ENCODE results near the gene BOLA3. TPM values are rescaled to one million over a fixed set of nuclear protein-coding genes. Genes with fewer than 3 reads are reported as not detected.
"Not testable (repeated sequence)": the region's sequence is repeated elsewhere in the genome, so short reads cannot be mapped to it uniquely, and the experiment has no call there.

BOLA3 gene
- total and polyA plus RNA-seq, 5 experiments from 2014 or later = 13.3 to 78.5 (median 59.9) TPM

DNA sequence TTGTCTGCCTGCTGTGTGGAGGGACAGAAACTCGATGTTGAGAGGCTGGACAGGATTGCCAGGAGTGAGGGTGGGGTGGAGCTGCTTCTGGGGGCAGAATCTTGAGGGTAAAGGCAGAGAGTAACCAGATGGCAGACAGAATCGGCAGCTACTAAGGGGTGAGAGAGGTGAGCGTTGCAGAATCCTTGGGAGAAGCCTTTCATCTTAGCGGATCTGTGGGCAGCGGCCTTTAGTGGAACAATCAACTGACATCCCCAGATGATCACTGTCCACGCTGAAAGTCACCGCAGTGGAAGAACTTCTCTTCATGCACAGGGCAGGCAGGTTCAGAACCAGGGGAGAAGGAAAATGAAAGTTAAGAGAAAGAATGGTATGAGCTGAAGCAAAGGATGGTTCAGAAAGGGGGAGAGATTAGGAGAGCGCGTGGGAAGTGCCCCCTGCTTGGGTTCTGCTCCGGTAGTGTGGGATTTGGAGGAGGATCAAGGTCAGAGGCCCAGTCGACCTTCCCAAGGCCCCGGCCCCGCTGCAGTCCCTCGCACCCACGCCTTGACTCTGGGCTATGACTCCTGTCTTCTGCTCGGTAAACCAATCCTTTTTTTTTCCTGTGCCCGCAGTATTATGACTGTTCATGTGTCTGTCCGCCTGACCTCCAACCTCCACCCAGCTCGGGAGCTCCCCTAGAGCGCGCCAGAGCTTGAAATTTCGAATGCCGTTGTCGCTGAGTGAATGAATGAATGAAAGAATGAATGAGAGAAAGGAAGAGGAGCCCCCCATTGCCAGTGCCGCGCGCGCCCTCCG lies 584 bp downstream of the BOLA3 start:
- Mint-ChIP-seq H3K36me3 (peaks cover 0 to 29% (median 7%) of the 10 kb centered on the region in 3 donors), H3K27me3 (no peaks in the 10 kb centered on the region), H3K9me3 (no peaks in the 10 kb centered on the region), H3K4me1 (peaks cover 2 to 6% (median 4%) of the 10 kb centered on the region in 4 donors), H3K4me3 (no peak overlapping the region), H3K27ac (no peak overlapping the region)
- ATAC-seq = peak in 1 of 2 donors; percentile 55
- POLR2A ChIA-PET = interaction anchor here (1.0 to 6.7 kb wide), 7 partner anchors 24 to 323 kb away, joined by 3 to 43 read pairs (median 4); partner anchors contain the start of gene MOB1A
- DNase-seq = peak in 1 of 10 donors; percentile 64

DNA sequence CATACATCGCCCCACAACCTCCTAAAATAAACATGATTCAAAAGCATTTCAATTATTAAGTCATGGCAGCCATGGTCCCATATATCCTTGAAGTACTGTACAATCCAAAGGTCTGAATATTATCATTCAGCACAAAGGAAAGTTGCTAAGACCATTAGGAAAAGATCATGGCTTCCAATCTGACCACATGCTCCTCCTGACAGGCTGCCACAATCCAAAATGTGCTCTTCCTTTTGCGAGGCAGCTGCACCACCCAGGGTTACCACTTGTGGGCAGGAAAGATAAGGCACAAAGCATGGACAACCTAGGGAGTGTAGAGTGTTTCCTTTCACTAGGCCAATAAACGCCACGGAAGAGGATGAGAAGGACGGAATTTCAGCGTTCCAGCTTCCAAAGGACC lies 5.4 kb downstream of the BOLA3 start:
- Mint-ChIP-seq H3K27me3 (no peaks in the 10 kb centered on the region), H3K9me3 (no peaks in the 10 kb centered on the region), H3K4me1 (peaks cover 2 to 9% (median 7%) of the 10 kb centered on the region in 4 donors), H3K4me3 (no peak overlapping the region), H3K27ac (peak overlapping the region in 3 of 10 donors; percentile 3 to 44 (median 41)), H3K36me3 (peaks cover 0 to 34% (median 13%) of the 10 kb centered on the region in 3 donors)
- no peak for ATAC-seq
- POLR2A ChIA-PET = no interaction called here
- no peak for DNase-seq

DNA sequence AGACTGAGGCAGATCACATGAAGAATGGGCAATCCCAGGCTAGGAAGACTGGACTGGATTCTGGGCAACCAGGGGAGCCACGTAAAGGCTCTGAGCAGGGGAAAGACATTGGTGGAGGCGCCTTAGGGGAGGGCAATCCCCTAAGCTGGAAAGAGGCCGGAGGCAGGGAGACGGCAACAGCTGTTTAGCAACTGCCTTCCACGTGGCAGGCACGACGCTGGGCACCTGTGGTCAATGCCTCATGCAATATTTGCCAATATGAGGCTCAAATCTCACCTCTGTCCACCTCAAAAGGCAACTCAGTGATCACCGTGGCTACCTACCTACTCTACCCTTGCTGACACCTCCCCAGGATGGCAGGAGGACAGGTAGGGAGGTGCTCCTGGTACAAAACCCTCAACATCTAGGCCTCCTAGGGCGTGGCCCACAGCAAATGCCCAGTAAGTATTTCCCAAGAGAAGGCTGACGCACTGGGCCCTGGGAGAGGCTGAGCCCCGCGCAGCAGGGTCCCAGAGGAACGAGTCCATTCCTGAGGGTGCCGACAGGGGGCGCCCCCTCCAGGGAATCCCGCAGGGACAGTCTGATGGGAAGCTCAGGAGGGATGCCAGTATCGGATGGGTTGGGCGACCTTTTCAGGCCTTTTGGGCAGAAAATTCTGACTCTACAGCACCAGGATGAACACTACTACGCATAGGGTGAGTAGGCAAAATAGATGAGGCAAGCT lies 8.9 kb downstream of the BOLA3 start:
- ATAC-seq (no peak), DNase-seq (no peak)
- Mint-ChIP-seq H3K36me3 (peaks cover 0 to 48% (median 28%) of the 10 kb centered on the region in 3 donors), H3K27ac (peak overlapping the region in 2 of 10 donors; percentile 27 to 31), H3K4me3 (no peak overlapping the region), H3K27me3 (no peaks in the 10 kb centered on the region), H3K4me1 (peaks cover 2 to 11% (median 6%) of the 10 kb centered on the region in 4 donors), H3K9me3 (no peaks in the 10 kb centered on the region)
- POLR2A ChIA-PET = no interaction called here

GRCh38 chr2:74137651-74138599 lies 9.8 kb downstream of the BOLA3 start:
- peak overlapping the region in 1 of 10 donors; percentile 31 for H3K27ac Mint-ChIP-seq
- ATAC-seq (no peak), DNase-seq (no peak)
- H3K36me3 Mint-ChIP-seq = peaks cover 4 to 53% (median 34%) of the 10 kb centered on the region in 3 donors
- no peak overlapping the region for H3K4me3 Mint-ChIP-seq
- H3K9me3 Mint-ChIP-seq = no peaks in the 10 kb centered on the region
- peaks cover 2 to 11% (median 6%) of the 10 kb centered on the region in 4 donors for H3K4me1 Mint-ChIP-seq
- POLR2A ChIA-PET = interaction anchor here (0.6 kb wide), 1 partner anchor 9 kb away, joined by 3 read pairs; no protein-coding TSS in a partner anchor
- no peaks in the 10 kb centered on the region for H3K27me3 Mint-ChIP-seq

DNA sequence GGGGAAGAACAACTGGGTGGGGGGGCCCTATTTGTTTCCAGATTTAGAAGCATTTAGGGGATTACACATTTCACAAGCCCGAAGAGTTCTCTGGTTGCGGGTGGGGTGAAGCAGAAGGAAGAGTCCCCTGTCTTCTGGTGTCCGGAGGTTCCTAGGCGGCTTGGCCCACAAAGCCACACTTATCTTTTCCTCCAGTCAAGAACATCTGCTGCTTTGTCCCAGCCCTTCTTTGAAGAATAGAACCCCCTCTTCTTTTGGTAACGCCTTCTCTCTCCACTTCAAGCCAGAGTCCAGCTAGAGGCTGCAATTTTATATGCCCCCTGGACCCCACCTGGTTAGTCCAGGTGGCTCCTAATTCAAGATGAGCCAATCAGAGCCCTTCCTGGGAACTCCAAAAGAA lies 15.8 kb downstream of the BOLA3 start:
- DNase-seq (no peak), ATAC-seq (no peak)
- peaks cover 4 to 28% (median 25%) of the 10 kb centered on the region in 3 donors for H3K36me3 Mint-ChIP-seq
- H3K4me3 Mint-ChIP-seq = no peak overlapping the region
- H3K27ac Mint-ChIP-seq = no peak overlapping the region
- peaks cover 0 to 1% (median 0%) of the 10 kb centered on the region in 4 donors for H3K4me1 Mint-ChIP-seq
- POLR2A ChIA-PET = no interaction called here
- H3K27me3 Mint-ChIP-seq = peaks cover 0 to 39% (median 4%) of the 10 kb centered on the region in 5 donors
- no peaks in the 10 kb centered on the region for H3K9me3 Mint-ChIP-seq

DNA sequence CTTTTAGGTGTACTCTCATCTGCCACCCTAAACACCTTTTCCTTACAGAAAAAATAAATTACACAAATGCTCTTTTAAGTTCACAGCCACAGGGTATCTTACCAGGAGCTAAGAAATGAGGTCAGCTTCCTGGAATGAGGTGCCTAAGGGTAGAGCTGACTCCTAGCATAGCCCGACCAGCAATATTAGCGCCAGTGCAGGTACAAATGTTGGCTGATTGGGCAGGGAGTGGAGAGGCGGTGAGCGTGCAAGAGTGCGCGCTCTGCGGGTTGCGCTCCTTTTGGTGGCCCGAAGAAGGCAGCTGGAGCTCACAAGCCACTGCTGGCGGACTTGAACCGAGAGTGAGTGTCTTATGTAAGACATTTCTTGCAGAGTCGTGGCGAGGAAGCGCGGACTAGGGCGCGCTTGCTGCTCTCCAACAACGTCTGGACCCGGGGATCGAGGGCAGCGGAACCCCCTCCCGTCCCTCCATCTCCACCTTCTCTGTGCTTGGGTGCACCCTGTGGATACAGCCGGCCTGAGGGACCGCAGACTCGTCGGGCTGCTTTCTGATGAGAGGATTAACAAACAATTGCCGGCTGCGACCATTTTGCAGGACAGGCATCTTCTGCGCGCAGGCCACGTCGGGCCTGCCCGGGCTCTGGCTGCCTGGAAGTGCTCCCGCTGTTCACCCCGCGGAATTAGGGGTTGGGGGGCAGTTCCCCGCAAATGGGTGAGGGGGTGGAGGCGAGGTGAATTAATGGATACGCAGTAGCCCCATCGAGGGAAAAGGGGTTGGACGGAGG lies 17.3 kb downstream of the BOLA3 start:
- ATAC-seq (no peak), DNase-seq (no peak)
- Mint-ChIP-seq H3K4me3 (no peak overlapping the region), H3K4me1 (peaks cover 0 to 1% (median 0%) of the 10 kb centered on the region in 4 donors), H3K27me3 (peaks cover 0 to 39% (median 4%) of the 10 kb centered on the region in 5 donors), H3K9me3 (no peaks in the 10 kb centered on the region), H3K27ac (no peak overlapping the region), H3K36me3 (peaks cover 4 to 24% (median 21%) of the 10 kb centered on the region in 3 donors)
- POLR2A ChIA-PET = no interaction called here

DNA sequence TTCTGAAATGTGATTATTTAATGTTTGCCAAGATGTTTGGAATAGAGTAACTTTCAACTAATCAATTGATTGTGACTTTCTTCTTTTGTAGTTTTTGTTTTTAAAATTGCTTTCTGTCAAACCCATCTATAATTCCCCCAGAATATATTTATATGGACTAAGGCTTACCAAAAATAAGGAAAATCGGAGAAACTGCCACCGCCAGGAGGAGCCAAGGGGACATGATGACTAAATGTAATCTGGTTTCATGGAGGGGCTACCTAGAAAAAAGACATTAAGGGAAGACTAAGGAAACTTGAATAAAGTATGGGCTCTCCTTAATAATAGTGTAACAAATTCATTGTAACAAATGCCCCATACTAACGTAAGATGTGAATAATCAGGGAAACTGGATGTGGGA lies 19.5 kb downstream of the BOLA3 start:
- peaks cover 0 to 4% (median 0%) of the 10 kb centered on the region in 9 donors for H3K9me3 Mint-ChIP-seq
- peaks cover 2 to 6% (median 6%) of the 10 kb centered on the region in 3 donors for H3K36me3 Mint-ChIP-seq
- peaks cover 0 to 39% (median 4%) of the 10 kb centered on the region in 5 donors for H3K27me3 Mint-ChIP-seq
- peaks cover 0 to 1% (median 0%) of the 10 kb centered on the region in 4 donors for H3K4me1 Mint-ChIP-seq
- no peak overlapping the region for H3K4me3 Mint-ChIP-seq
- POLR2A ChIA-PET = interaction anchor here (0.5 to 0.6 kb wide), 2 partner anchors 15 to 191 kb away, joined by 3 to 5 read pairs; no protein-coding TSS in a partner anchor
- no peak for ATAC-seq
- no peak for DNase-seq
- H3K27ac Mint-ChIP-seq = no peak overlapping the region

DNA sequence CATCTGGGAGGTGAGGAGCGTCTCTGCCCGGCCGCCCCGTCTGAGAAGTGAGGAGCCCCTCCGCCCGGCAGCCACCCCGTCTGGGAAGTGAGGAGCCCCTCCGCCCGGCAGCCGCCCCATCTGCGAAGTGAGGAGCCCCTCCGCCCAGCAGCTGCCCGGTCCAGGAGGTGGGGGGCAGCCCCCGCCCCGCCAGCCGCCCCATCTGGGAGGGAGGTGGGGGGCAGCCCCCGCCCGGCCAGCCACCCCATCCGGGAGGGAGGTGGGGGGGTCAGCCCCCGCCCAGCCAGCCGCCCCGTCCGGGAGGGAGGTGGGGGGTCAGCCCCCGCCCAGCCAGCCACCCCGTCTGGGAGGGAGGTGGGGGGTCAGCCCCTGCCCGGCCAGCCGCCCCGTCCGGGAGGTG lies 23.8 kb downstream of the BOLA3 start:
- ATAC-seq, POLR2A ChIA-PET, H3K4me3 Mint-ChIP-seq, H3K27ac Mint-ChIP-seq, H3K4me1 Mint-ChIP-seq, DNase-seq: not testable (repeated sequence)
- Mint-ChIP-seq H3K36me3 (peaks cover 3 to 15% (median 13%) of the 10 kb centered on the region in 3 donors), H3K9me3 (peaks cover 0 to 28% (median 18%) of the 10 kb centered on the region in 9 donors), H3K27me3 (peaks cover 0 to 10% (median 0%) of the 10 kb centered on the region in 5 donors)

DNA sequence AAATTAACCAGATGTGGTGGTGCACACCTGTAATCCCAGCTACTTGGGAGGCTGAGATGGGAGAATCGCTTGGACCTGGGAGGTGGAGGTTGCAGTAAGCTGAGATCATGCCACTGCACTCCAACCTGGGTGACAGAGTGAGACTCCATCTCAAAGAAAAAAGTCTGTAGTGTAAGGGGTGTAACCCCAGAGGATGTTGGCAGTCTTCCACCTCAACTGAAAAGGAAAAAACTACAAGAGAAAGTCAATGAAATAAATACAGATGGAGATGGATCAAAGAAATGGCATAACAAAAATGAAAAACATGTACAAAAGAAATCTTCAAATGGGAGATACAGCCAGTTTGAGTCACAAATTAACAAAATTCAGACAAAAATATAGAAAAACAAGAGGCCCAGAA lies 25.9 kb downstream of the BOLA3 start:
- Mint-ChIP-seq H3K27ac (peak overlapping the region in 2 of 10 donors; percentile 9 to 37), H3K9me3 (peaks cover 0 to 28% (median 18%) of the 10 kb centered on the region in 9 donors), H3K36me3 (peaks cover 0 to 13% (median 10%) of the 10 kb centered on the region in 3 donors), H3K4me3 (peak overlapping the region in 3 of 10 donors; percentile 28 to 93 (median 40))
- not testable (repeated sequence) for ATAC-seq, DNase-seq, H3K27me3 Mint-ChIP-seq, H3K4me1 Mint-ChIP-seq
- POLR2A ChIA-PET = interaction anchor here (1.6 to 2.5 kb wide), 2 partner anchors 57 to 195 kb away, joined by 4 to 17 read pairs; partner anchors contain the start of genes DGUOK and MOB1A

GRCh38 chr2:74119912-74120825 lies 27.5 kb downstream of the BOLA3 start:
- Mint-ChIP-seq H3K27me3 (peaks cover 0 to 4% (median 2%) of the 10 kb centered on the region in 5 donors), H3K9me3 (peaks cover 0 to 28% (median 18%) of the 10 kb centered on the region in 9 donors), H3K27ac (peak overlapping the region; percentile 72 to 96 (median 93)), H3K36me3 (peaks cover 0 to 13% (median 10%) of the 10 kb centered on the region in 3 donors), H3K4me3 (peak overlapping the region; percentile 83 to 93 (median 86)), H3K4me1 (peaks cover 0 to 7% (median 5%) of the 10 kb centered on the region in 4 donors)
- DNase-seq (peak; percentile 68 to 88 (median 82)), ATAC-seq (peak; percentile 97)
- POLR2A ChIA-PET = interaction anchor here (0.5 to 2.5 kb wide), 17 partner anchors 9 to 1300 kb away, joined by 3 to 17 read pairs (median 4); partner anchors contain the start of genes BOLA3, CCT7, DGUOK and MOB1A
